ENCODE results near the gene EVI2A.

DNA sequence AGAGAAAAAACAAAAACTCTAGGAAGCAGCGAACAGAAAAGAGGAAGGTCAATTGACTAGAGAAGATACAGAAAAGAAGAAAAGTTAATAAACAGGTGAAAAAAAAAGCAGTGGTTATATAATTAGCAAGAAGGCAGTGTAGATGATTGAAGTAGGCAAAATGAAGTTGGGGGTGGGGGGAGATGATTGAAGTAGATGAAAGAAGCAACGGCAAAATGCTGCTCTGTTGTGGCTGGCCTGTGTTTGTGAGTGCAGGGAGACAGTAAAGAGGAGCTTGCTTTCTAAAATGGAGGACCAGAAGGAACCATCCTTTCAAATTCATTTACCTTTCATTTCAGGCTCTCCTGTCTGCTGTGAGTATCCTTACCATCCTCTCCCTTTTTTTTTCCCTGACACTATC is 11.2 kb downstream of the EVI2A start:
- TF ChIP-seq CTCF (IDR thresholded peaks at IDR 0.05 in 8 of 11, conservative IDR thresholded peaks at IDR 0.05 in 3 of 11) (no peak), POLR2A (IDR thresholded peaks at IDR 0.05) (no peak)

Data from spleen (tissue), 7 donors.